Adipocyte (in vitro differentiated cells): ENCODE measurements around the gene PSME1.

Experiments
- DNase-seq: peaks from one replicate; pipeline ENCODE4 v3.0.0-alpha.2; 2015; ENCODE audit warnings: low read depth
- H3K27me3 ChIP-seq: replicated peaks from 2 replicates; pipeline ENCODE4 v1.7.0; 2013; ENCODE audit warnings: mild to moderate bottlenecking, low read length, moderate library complexity; ENCODE audit not compliant: control insufficient read depth, insufficient read depth
- H3K36me3 ChIP-seq: 2 replicates; pipeline ENCODE4 v1.7.0; 2013; ENCODE audit warnings: low read length, mild to moderate bottlenecking, moderate library complexity; ENCODE audit not compliant: control insufficient read depth, insufficient read depth, severe bottlenecking
- H3K4me1 ChIP-seq: 2 replicates; pipeline ENCODE4 v1.7.0; 2013; ENCODE audit warnings: mild to moderate bottlenecking, low read length, moderate library complexity; ENCODE audit not compliant: control insufficient read depth, insufficient read depth
- H3K4me3 ChIP-seq: 2 replicates; pipeline ENCODE4 v1.7.0; 2013; ENCODE audit warnings: mild to moderate bottlenecking, low read length, moderate library complexity
- H3K9ac ChIP-seq: 2 replicates; pipeline ENCODE4 v1.7.0; 2013; ENCODE audit warnings: mild to moderate bottlenecking, low read length, moderate library complexity
- H3K9me3 ChIP-seq: 2 replicates; pipeline ENCODE4 v1.7.0; 2013; ENCODE audit warnings: mild to moderate bottlenecking, low read length, moderate library complexity; ENCODE audit not compliant: control insufficient read depth

The PSME1 gene

DNA sequence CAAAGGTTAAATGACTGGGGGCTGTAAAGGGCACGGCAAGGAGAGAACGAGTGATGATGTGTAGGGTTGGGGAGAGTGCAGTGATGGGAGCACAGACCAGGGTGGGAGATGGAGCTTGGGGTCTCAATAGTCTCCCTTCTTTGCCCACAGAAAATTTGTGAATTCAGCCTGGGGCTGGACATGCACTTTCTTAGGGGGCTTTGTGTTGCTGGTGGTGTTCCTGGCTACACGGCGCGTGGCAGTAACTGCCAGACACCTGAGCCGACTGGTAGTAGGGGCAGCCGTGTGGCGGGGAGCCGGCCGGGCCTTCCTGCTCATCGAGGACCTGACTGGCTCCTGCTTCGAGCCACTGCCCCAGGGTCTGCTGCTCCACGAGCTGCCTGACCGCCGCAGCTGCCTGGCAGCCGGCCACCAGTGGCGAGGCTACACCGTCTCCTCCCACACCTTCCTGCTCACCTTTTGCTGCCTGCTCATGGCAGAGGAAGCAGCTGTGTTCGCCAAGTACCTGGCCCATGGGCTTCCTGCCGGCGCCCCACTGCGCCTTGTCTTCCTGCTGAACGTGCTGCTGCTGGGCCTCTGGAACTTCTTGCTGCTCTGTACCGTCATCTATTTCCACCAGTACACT is 3.8 kb upstream of the PSME1 start:
- Histone ChIP-seq H3K36me3 (peaks cover 1% of the 10 kb centered on the region), H3K9ac (no peak overlapping the region), H3K27me3 (no peaks in the 10 kb centered on the region), H3K9me3 (no peaks in the 10 kb centered on the region), H3K4me1 (peaks cover 8% of the 10 kb centered on the region), H3K4me3 (no peak overlapping the region)
- no peak for DNase-seq

- H3K36me3 ChIP-seq, result peaks cover 4% of the 10 kb centered on the region
- no peak for DNase-seq
- H3K4me3 ChIP-seq, result no peak overlapping the region
- H3K9me3 ChIP-seq, result no peaks in the 10 kb centered on the region
- peaks cover 9% of the 10 kb centered on the region for H3K4me1 ChIP-seq
- no peaks in the 10 kb centered on the region for H3K27me3 ChIP-seq
- H3K9ac ChIP-seq, result no peak overlapping the region
These were observed 3.0 kb upstream of the PSME1 start for GRCh38 chr14:24132976-24133375.

- DNase-seq, result no peak
- Histone ChIP-seq H3K9ac (no peak overlapping the region), H3K9me3 (no peaks in the 10 kb centered on the region), H3K4me3 (no peak overlapping the region), H3K36me3 (peaks cover 12% of the 10 kb centered on the region), H3K4me1 (peaks cover 9% of the 10 kb centered on the region), H3K27me3 (no peaks in the 10 kb centered on the region)
These were observed 2.3 kb upstream of the PSME1 start for GRCh38 chr14:24133735-24134134.

DNA sequence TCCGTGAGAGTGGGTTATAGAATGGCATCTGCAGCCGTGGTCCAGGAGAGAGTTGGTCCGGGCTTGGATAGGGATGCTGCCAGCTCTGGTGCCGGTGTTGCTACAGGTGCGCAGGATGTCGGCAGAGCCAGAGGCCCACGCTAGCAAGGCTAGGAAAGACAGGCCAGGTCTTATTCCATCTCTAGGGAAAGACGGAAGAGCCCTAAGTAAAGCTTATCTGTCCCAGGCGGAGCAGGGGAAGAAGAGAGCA is 485 bp upstream of the PSME1 start:
- no peaks in the 10 kb centered on the region for H3K27me3 ChIP-seq
- H3K4me3 ChIP-seq, result peak overlapping the region; percentile 91
- peaks cover 21% of the 10 kb centered on the region for H3K36me3 ChIP-seq
- H3K9me3 ChIP-seq, result no peaks in the 10 kb centered on the region
- peaks cover 9% of the 10 kb centered on the region for H3K4me1 ChIP-seq
- no peak for DNase-seq
- H3K9ac ChIP-seq, result peak overlapping the region; percentile 55

DNA sequence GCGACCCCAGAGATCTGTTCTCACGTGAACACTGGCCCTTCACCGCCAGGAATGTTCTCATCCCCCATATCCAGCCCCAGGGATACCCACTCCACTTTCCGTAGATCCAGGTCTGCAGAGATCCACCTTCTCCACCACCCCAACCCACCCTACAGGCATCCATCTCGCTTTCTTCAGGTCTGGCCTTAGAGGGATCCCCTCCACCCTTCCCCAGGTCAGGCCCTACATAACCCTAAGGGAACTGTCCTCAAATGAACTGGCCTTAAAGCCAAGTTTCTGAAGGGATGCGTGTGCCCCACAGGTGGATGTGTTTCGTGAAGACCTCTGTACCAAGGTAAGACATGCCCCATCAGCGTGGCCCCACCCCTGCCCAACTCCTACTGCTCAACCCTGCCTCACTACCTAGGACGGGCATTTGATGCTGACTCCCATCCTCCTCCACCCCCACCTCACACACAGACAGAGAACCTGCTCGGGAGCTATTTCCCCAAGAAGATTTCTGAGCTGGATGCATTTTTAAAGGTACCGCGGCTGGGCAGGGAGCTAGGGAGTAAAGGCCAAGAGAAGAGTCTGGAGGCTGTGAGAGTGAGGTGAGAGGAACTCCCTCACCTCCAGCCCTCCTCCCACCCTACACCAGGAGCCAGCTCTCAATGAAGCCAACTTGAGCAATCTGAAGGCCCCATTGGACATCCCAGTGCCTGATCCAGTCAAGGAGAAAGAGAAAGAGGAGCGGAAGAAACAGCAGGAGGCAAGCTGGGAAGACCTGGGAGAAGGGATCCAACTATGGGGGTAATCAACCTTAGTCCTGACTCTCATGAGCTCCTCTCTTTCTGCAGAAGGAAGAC is 912 bp downstream of the PSME1 start:
- H3K27me3 ChIP-seq, result no peaks in the 10 kb centered on the region
- H3K36me3 ChIP-seq, result peaks cover 21% of the 10 kb centered on the region
- H3K9me3 ChIP-seq, result no peaks in the 10 kb centered on the region
- H3K9ac ChIP-seq, result peak overlapping the region; percentile 92
- H3K4me1 ChIP-seq, result peaks cover 11% of the 10 kb centered on the region
- peak overlapping the region; percentile 91 for H3K4me3 ChIP-seq
- no peak for DNase-seq

GRCh38 chr14:24137529-24138395 is 1.8 kb downstream of the PSME1 start:
- H3K9ac ChIP-seq, result no peak overlapping the region
- no peaks in the 10 kb centered on the region for H3K27me3 ChIP-seq
- peaks cover 21% of the 10 kb centered on the region for H3K36me3 ChIP-seq
- H3K4me3 ChIP-seq, result no peak overlapping the region
- peaks cover 14% of the 10 kb centered on the region for H3K4me1 ChIP-seq
- DNase-seq, result no peak
- no peaks in the 10 kb centered on the region for H3K9me3 ChIP-seq

GRCh38 chr14:24138396-24139271 is 2.6 kb downstream of the PSME1 start:
- DNase-seq, result no peak
- H3K4me1 ChIP-seq, result peaks cover 20% of the 10 kb centered on the region

DNA sequence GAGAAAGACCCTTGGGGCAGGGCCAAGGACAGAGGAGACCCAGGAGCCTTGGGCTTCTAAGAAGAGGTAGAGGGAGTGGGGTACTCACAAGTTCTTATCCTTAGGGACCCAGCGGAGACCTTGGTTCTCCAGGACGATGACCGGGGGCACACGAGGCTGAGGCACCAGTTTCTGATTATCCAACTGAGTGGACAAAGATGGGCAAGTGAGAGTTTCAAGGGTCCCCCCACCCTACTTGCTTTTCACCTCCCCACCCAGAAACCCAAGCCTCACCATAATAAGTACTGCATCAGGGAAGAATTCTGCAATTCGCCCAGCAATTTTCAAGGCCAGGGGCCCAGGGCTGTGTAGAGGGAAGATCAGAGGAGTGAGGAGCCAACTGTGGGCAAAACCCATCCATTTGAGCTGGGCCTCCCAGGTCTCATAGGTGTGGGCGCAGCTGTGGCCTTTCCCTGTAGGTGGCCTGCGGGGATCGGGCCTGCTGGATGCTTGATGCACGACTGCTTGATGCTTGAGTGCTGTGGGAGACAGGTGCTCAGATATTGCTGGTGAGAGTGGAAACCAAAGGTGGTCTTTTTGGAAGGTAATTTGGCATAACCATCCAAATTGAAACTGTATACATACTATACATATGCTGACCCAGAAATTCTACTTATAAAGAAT is 3.4 kb downstream of the PSME1 start:
- peaks cover 21% of the 10 kb centered on the region for H3K36me3 ChIP-seq
- no peak for DNase-seq

More at GRCh38 chr14:24138396-24139271, 2.6 kb downstream of the PSME1 start:
- H3K9me3 ChIP-seq, result no peaks in the 10 kb centered on the region
- no peaks in the 10 kb centered on the region for H3K27me3 ChIP-seq
- no peak overlapping the region for H3K9ac ChIP-seq
- peaks cover 21% of the 10 kb centered on the region for H3K36me3 ChIP-seq
- H3K4me3 ChIP-seq, result no peak overlapping the region

GRCh38 chr14:24141097-24141880 is 5.3 kb downstream of the PSME1 start, which contains the start of gene EMC9:
Gene EMC9 (minus strand): TSS chr14:24141591. CDS start chr14:24141304, 287 bp downstream.
- Histone ChIP-seq H3K27me3 (no peaks in the 10 kb centered on the region), H3K36me3 (peaks cover 21% of the 10 kb centered on the region), H3K9ac (peak within 1 kb of the TSS; percentile 88), H3K4me3 (peak within 1 kb of the TSS; percentile 87), H3K9me3 (no peaks in the 10 kb centered on the region), H3K4me1 (peaks cover 35% of the 10 kb centered on the region)
- DNase-seq, result peak; percentile 100

More for the DNA sequence above, 3.4 kb downstream of the PSME1 start:
- Histone ChIP-seq H3K9me3 (no peaks in the 10 kb centered on the region), H3K4me3 (no peak overlapping the region), H3K4me1 (peaks cover 24% of the 10 kb centered on the region), H3K27me3 (no peaks in the 10 kb centered on the region), H3K9ac (no peak overlapping the region)

GRCh38 chr14:24143511-24143910 is 7.5 kb downstream of the PSME1 start:
- no peaks in the 10 kb centered on the region for H3K27me3 ChIP-seq
- peaks cover 11% of the 10 kb centered on the region for H3K36me3 ChIP-seq
- no peak overlapping the region for H3K9ac ChIP-seq
- no peak for DNase-seq
- no peaks in the 10 kb centered on the region for H3K9me3 ChIP-seq
- no peak overlapping the region for H3K4me3 ChIP-seq
- peaks cover 33% of the 10 kb centered on the region for H3K4me1 ChIP-seq
